A204.1 (cell line): ENCODE measurements around the gene LIPG.

Experiments used
- FAIRE-seq: peaks from 2 replicates; lab custom pipeline; 2012; peaks lifted over from hg19 to GRCh38; lab: Jason Lieb, UNC

LIPG gene

GRCh38 chr18:49546719-49547273 lies 15.1 kb upstream of the LIPG start:
- FAIRE-seq: no peak

DNA sequence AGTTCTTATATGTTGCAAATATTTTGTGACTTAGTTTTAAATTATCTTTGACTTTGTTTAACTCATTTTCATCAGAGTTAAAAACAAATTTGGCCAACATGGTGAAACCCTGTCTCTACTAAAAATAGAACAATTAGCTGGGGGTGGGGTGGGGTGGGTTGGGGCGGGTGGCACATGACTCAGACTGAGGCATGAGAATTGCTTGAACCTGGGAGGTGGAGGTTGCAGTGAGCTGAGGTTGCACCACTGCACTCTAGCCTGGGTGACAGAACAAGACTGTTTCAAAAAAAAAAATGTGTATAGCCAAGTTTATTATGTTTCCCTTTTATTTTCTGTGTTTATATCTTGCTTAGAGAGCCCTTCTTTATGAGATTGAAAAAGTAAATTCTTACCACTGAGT lies 14.2 kb upstream of the LIPG start:
- no peak for FAIRE-seq

DNA sequence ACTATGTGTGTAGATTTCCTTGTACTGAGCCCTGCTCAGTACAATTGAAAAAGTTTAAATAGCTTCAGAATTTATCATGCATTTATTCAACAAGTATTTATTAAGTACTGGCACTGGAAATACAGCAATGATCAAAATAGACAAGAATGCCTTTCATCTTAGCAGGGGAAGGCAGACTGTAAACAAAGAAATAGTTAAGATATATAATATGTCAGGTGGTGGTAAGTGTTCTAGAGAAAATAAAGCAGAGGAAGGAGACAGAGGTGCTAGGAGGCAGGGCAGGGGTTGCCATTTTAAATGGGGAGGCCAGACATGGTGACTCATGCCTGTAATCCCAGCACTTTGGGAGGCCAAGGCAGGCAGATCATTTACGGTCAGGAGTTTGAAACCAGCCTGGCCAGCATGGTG lies 13.6 kb upstream of the LIPG start:
- no peak for FAIRE-seq

DNA sequence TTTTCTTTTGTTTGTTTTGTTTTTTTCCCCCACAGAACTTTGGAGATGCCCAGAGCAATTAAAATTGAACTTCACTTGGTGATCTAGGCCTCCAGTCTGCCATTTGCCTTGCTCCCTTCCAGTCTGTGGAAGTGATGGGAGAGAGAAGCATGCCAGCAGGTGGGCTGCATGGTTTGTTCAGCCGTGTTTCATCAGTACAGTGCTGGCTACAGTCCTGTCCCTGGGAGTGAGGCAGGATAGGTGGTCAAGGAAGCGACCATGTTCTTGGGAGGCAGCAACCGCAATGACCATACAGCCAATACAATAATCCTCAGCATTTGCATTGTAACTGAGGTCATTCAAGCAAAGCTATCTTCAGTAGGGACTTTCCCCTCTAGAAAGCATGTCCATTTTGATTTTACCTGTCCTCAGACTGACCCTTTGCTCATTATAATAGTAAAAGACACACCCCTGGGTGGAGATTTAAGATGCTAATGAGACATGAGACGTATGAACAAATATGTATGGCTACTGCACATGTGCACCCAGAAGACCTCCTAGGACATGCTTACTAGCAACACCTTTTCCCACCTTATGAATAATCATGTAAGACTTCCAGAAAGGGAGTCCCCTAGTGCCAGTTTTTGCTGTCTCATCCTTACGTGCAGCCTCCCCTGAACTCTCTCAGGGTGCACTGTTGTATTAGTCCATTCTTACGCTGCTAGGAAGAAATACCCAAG lies 11.1 kb upstream of the LIPG start:
- no peak for FAIRE-seq

GRCh38 chr18:49553003-49553402 lies 8.9 kb upstream of the LIPG start:
- no peak for FAIRE-seq

- no peak for FAIRE-seq
Measured at GRCh38 chr18:49555641-49556040, 6.2 kb upstream of the LIPG start.

GRCh38 chr18:49558356-49558755 lies 3.5 kb upstream of the LIPG start:
- FAIRE-seq: no peak

- peak; percentile 93 for FAIRE-seq
Measured at GRCh38 chr18:49559326-49559931, 2.4 kb upstream of the LIPG start.

DNA sequence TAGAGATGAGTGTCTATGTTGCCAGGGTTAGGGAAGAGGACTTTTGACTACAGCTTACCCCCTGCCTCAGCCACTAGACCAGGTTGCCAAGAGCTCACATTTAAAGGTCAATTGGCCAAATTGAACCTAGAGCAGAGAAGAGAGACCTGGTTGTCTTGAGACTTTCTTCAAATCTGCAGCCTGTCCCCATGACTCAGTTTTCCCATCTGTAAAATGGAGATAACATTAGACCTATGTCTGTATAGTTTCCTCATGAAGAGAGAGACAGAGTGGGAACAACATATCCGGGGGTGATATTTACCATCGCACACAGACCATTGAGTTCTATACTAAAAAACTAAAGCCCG lies 1.6 kb upstream of the LIPG start:
- no peak for FAIRE-seq

- no peak for FAIRE-seq
Measured at GRCh38 chr18:49560624-49561288, 1.1 kb upstream of the LIPG start.

DNA sequence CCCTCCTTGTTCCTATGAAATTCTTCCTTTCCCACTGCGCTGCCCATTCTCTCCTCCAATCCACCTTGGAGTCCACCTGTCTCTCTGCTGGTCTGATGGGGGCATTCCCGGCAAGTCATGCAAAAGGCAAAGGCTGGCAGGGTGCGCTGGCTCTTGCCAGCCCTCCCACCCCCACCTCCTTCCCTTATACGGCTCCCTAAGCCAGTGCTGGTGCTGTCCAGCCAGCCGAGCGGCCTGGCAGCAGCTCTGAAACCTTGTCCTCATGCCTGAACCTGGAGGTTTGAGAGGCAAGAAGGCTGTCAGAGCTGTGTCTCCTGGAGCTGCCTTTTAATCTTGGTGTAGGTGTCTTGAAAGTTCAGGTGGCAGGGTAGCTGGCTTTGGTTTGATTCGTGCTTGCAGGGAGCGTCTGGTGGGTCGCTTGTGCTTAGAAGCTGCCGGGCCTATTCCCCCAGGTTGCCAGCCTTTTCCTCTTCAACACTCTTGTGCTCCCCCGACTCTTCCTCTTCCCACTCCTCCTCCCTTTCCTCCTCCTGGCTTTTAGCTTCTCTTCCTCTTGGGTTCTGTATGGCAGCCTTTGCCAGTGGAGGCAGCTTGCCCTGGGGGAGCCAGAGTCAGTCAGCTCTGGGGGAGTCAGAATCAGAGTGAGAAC lies 748 bp downstream of the LIPG start:
- no peak for FAIRE-seq

DNA sequence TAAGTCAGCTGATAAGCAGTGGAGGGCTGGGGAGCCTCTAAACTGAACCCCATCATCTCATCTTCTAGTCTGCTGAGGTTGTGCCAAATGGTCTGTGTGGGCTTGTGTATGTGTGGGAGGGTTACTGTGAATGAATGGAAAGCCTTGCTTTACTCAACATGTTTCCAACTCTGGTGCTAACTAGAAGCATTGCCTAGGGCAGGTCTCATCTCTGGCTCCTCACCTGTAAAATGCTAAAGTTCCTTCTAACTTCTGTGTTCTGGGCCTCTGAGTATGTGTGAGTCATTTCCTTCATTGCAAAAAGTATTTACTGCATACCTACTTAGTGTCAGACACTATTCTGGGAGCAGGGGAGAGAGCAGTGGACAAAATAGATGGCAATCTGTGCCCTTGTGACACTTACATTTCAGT lies 1.3 kb downstream of the LIPG start:
- FAIRE-seq: no peak

GRCh38 chr18:49563701-49564517 lies 2.1 kb downstream of the LIPG start:
- FAIRE-seq: no peak

DNA sequence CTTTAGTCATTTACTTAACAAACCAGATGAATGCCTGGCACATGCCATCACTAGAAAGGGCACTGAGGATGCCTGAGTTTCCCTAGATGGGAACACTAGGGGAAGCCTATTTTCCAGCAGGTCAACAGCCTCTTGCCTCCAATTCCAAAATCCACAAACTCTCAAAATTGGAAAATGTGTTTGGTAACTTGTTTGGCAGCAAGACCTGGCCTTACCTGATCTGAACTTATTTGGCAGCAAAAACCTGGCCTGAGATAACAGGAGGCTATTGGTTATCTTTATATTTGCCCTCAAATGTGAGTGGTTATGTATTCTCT lies 2.6 kb downstream of the LIPG start:
- FAIRE-seq: no peak

GRCh38 chr18:49565101-49565500 lies 3.2 kb downstream of the LIPG start:
- no peak for FAIRE-seq

- no peak for FAIRE-seq
Measured at GRCh38 chr18:49565612-49566011, 3.8 kb downstream of the LIPG start.

DNA sequence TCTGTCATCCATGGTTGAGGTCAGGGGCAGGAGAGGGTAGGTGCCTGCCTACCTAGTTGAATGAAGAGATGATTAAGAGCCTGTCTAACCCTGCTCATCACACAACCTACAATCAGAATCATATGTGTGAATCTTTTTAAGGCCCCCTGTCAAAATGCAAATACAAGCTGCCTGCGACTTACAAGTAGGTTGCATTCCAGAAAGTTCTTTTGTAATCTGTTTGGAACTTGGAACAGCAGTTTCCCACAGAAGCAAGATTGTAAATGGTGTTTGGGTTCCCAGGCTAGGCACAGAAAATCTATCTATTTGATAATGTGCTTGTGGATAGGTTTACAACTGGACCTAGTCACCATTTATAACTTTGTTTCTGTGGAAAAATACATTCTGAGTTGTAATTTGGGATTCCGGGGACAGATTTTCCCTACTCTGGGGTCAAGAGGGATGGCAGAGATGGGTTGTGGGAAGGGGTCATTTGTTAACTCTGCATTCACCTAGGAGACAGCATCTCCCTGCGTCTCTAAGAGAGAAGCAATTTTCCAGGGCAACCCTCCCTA lies 4.4 kb downstream of the LIPG start:
- no peak for FAIRE-seq

GRCh38 chr18:49566985-49567384 lies 5.1 kb downstream of the LIPG start:
- FAIRE-seq: no peak

- FAIRE-seq: no peak
Measured at GRCh38 chr18:49569724-49570123, 7.9 kb downstream of the LIPG start.

- no peak for FAIRE-seq
Measured at GRCh38 chr18:49570836-49571235, 9.0 kb downstream of the LIPG start.

GRCh38 chr18:49572611-49573345 lies 10.9 kb downstream of the LIPG start:
- FAIRE-seq: no peak
